T-helper 9 cell (primary cell): Measurements from ENCODE around the gene EHMT1.

Experiments
- DNase-seq: peaks from one replicate; pipeline ENCODE4 v3.0.0-alpha.2; 2020

The EHMT1 gene

GRCh38 chr9:137744632-137745183, 125.9 kb downstream of the EHMT1 start:
- DNase-seq, result no peak

DNA sequence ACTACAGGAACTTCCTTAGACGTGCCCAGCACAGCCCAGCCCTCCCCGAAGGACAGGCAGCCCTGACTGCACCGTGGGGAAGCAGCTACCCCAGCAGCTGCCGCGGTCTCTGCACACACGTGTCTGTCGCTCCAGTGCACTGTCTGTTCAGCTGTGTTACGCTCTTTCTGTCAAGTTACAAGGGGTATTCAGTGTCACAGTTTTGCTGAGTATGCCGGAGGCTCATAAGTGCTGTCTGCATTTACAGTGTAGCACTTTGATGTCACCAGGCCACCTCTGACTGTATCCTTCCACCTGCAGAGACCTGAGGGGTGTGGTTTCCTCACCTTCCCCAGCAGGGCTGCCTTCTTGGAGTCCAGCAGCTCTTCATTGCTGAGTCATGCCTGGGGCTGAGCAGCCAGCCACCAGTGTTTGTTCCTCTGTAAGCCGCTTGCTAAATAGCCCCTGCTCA, 126.8 kb downstream of the EHMT1 start:
- DNase-seq, result no peak

DNA sequence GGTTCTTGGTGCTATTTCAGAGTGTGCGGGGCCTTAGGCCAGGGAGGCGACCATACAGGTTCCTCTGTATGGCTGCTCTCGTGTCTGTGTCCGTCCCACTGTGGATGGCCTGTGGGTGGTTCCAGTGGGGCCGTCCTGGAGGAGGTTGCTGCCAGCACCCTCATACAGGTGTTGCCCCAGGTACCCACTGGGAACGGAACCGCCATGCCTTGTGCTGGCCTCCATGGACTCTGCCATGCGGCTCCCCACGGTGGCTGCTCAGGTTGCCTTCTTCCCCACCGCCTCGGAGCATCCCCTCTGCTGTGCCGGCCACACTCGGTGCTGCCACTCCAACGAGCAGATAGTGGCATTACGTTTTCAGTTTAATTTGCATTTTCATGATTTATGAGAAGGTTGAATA, 129.5 kb downstream of the EHMT1 start:
- no peak for DNase-seq

DNA sequence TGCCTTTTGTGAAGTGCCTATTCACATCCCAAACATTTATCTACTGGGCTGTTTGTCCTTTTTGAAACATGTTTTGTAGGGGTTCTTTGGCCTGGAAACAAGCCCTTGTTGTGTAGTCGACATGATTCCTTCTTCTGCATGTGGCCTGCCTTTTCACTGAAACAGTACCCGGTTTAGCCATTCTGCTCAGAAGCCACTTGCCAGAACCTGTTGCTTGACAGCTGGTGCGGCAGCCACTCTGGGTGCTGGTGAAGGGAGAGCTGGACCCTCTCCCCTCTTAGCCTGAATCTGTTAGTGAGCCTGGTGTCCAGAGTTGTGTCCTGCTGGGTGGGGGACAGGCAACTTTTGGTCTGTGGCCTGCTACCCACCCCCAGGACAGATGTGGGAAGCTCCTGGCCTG, 129.9 kb downstream of the EHMT1 start:
- DNase-seq, result no peak

DNA sequence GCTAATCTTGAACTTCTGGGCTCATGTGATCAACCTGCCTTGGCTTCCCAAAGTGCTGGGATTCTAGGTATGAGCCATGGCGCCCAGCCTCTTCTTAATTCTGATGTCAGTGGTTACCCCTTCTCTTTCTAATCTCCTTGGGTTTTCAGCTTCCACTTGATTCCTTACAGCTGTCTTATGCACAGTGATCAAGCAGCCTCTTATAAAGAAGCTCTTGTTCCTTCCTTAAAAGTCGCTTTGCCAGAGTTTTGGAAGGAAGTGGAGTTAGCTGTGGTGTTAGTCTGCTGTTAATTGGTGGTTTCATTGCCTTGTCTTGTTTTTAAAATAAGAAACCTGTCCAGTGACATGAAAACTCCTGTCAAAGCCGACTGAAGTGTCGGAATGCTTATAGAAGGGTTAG, 130.7 kb downstream of the EHMT1 start:
- no peak for DNase-seq

DNA sequence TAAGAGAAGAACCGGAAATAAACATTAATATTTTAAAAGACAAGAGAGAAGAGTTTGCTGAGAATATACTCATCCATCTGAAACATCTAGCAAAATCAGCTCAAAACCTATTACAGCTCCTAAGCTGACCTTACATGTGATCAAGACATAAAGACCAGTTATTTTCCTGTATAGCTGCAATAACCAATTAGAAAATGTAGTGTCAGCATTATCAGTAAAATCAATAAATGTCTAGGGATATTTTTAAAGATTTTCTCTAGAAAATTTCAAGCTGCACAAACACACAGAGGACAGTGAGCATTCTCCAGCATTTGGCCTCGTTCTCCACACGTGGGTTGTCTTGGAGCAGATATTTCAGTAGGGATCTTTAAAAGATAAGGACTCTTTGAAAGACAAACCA, 131.2 kb downstream of the EHMT1 start:
- no peak for DNase-seq

- DNase-seq, result no peak
Measured at GRCh38 chr9:137750566-137750965, 131.8 kb downstream of the EHMT1 start.

DNA sequence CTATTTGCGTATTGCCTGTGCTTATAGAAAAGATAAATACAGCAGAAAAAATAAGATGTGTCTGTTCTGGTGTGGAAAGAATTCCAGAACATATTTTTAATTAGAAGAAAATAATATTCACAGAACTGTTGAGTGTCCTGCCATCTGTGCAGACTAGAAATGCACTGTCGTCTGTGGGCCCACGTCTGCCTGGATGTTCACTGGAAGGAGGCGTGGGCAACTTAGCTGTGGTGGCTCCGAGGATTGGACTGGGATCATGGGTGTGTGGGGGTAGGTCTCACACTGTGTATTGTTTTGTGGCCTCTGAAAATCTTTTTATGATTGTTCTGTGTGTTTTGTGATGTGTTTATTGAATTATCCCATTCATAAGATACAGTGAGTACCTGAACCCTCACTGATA, 132.8 kb downstream of the EHMT1 start:
- no peak for DNase-seq

GRCh38 chr9:137752426-137752825, 133.6 kb downstream of the EHMT1 start:
- no peak for DNase-seq

- no peak for DNase-seq
Measured at GRCh38 chr9:137753192-137753765, 134.5 kb downstream of the EHMT1 start.

- DNase-seq, result no peak
Measured at GRCh38 chr9:137755261-137755927, 136.6 kb downstream of the EHMT1 start.

- DNase-seq, result no peak
Measured at GRCh38 chr9:137756045-137756744, 137.4 kb downstream of the EHMT1 start.

GRCh38 chr9:137757139-137757538, 138.3 kb downstream of the EHMT1 start:
- no peak for DNase-seq

DNA sequence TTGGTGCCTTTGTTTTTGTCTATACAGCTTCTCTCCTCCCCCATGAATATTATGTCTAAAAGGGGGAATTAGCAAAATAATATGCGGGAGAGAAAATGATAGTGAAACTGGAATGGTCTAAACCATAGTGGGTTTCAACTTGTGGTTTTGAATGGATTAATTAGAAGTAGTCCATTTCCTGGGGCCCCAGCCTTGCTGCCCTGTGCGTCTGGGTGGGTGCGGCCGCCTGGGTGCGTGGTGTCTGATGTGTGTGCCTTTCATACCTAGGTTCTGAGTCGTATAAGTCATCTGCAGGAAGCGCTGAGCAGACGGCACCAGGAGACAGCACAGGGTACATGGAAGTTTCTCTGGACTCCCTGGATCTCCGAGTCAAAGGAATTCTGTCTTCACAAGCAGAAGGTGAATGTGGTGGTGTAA, 138.8 kb downstream of the EHMT1 start:
- DNase-seq, result no peak

GRCh38 chr9:137758067-137758466, 139.3 kb downstream of the EHMT1 start:
- DNase-seq, result no peak

DNA sequence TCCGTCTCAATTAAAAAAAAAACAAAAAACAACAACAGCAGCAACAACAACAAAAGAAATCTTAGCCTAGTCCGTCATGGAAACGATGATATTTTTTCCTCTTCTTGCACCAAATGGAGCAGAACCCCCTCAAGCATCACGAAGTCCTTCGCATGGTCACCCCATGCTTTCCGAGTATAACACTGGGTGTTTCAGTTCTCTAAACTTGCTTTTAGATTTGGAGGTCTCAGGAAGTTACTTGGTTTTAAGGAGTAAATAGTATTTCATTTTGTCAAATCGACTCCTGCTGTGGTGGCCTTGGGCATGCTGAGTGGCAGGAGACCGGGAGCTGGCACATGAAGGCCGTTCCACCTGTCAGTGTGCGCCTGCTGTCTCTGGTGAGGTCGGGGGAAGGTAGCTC, 140.3 kb downstream of the EHMT1 start:
- DNase-seq, result no peak

GRCh38 chr9:137759649-137760321, 141.0 kb downstream of the EHMT1 start:
- DNase-seq, result no peak

GRCh38 chr9:137760426-137760825, 141.6 kb downstream of the EHMT1 start:
- no peak for DNase-seq

GRCh38 chr9:137761032-137761431, 142.2 kb downstream of the EHMT1 start:
- DNase-seq, result no peak

- DNase-seq, result no peak
Measured at GRCh38 chr9:137761793-137762192, 143.0 kb downstream of the EHMT1 start.

GRCh38 chr9:137762414-137763061, 143.7 kb downstream of the EHMT1 start:
- DNase-seq, result no peak

GRCh38 chr9:137763271-137763955, 144.6 kb downstream of the EHMT1 start:
- no peak for DNase-seq
